ENCODE data around the gene NELL1.

The NELL1 gene

DNA sequence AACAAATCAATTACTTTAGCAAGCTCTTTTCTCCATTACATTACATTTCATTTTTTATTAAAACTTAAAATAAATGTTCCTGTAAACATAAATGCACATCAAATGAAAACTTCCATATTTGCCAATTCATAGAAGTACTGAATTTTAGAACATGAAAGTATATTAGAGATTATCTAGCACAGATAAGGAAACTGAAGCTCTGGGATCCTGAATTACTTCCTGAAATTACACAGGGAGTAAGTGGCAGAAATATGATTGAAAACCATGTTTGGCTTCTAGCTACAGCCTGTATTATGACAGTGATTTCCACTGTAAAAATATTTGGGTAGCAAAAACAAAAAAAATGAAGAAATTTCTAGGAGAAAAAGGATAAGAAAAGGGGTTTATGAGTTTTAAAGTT, 387.3 kb downstream of the NELL1 start:
- no peak for TF ChIP-seq SIN3A (IDR thresholded peaks at IDR 0.05; ENCODE audit: borderline replicate concordance, insufficient read depth, low read length)
- no peak for TF ChIP-seq TAF1 (IDR thresholded peaks at IDR 0.05; ENCODE audit: borderline replicate concordance, insufficient read depth, low read length)
- no peak for TF ChIP-seq FOXP2 (optimal IDR thresholded peaks at IDR 0.05; ENCODE audit: borderline replicate concordance, extremely low read depth, extremely low read length, insufficient read depth)
- TF ChIP-seq, protein P1, sequence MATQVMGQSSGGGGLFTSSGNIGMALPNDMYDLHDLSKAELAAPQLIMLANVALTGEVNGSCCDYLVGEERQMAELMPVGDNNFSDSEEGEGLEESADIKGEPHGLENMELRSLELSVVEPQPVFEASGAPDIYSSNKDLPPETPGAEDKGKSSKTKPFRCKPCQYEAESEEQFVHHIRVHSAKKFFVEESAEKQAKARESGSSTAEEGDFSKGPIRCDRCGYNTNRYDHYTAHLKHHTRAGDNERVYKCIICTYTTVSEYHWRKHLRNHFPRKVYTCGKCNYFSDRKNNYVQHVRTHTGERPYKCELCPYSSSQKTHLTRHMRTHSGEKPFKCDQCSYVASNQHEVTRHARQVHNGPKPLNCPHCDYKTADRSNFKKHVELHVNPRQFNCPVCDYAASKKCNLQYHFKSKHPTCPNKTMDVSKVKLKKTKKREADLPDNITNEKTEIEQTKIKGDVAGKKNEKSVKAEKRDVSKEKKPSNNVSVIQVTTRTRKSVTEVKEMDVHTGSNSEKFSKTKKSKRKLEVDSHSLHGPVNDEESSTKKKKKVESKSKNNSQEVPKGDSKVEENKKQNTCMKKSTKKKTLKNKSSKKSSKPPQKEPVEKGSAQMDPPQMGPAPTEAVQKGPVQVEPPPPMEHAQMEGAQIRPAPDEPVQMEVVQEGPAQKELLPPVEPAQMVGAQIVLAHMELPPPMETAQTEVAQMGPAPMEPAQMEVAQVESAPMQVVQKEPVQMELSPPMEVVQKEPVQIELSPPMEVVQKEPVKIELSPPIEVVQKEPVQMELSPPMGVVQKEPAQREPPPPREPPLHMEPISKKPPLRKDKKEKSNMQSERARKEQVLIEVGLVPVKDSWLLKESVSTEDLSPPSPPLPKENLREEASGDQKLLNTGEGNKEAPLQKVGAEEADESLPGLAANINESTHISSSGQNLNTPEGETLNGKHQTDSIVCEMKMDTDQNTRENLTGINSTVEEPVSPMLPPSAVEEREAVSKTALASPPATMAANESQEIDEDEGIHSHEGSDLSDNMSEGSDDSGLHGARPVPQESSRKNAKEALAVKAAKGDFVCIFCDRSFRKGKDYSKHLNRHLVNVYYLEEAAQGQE (IDR thresholded peaks at IDR 0.05; ENCODE audit: insufficient read depth in 1 of 2, low read depth in 2 of 2, low read length in 2 of 2) = no peak
- TF ChIP-seq POLR2AphosphoS5 (IDR thresholded peaks at IDR 0.05; ENCODE audit: low read depth, low read length) = no peak

DNA sequence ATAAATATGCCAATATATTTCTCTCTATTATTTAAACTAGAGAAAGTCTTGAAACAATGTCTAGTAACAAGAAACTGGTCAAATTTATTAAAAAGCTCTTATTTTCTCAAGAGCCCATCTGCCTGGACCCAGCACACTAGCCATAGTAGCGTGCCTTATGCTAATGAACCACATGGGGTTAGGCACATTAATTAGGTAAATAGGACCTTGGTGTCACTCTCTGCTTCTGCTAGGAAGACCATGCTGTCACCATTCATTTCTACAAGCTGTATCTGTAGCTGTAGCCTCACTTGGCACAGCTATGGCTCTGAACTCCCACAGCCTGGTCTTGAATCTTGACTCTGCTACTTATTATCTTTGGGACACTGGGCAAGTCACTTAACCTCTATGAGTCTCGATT, 390.5 kb downstream of the NELL1 start:
- TF ChIP-seq POLR2AphosphoS5 (IDR thresholded peaks at IDR 0.05; ENCODE audit: low read depth, low read length) (no peak), TAF1 (IDR thresholded peaks at IDR 0.05; ENCODE audit: borderline replicate concordance, insufficient read depth, low read length) (no peak), FOXP2 (optimal IDR thresholded peaks at IDR 0.05; ENCODE audit: borderline replicate concordance, extremely low read depth, extremely low read length, insufficient read depth) (no peak), SIN3A (IDR thresholded peaks at IDR 0.05; ENCODE audit: borderline replicate concordance, insufficient read depth, low read length) (no peak)
- TF ChIP-seq, protein P1 (IDR thresholded peaks at IDR 0.05; ENCODE audit: insufficient read depth in 1 of 2, low read depth in 2 of 2, low read length in 2 of 2) = no peak

DNA sequence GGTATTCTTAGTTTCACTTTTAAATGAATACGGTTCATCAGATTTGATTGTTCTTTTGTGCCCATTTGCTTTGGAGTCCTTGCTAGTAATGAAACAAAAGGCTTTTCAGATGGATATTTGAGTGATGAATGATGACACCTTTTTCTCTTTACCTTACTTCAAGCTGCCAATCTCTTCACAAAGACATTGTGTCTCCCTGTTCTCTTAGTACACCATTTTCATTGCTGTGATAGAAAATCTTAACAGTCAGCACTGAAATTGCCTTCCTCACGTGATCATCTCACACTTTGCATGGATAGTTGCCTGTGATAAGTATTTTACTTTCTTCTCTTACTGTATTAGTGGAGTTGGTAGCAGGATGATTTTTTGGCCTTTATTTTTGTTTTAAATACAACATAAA, 396.6 kb downstream of the NELL1 start:
- TF ChIP-seq TAF1 (IDR thresholded peaks at IDR 0.05; ENCODE audit: borderline replicate concordance, insufficient read depth, low read length) = no peak
- TF ChIP-seq SIN3A (IDR thresholded peaks at IDR 0.05; ENCODE audit: borderline replicate concordance, insufficient read depth, low read length) = no peak
- no peak for TF ChIP-seq FOXP2 (optimal IDR thresholded peaks at IDR 0.05; ENCODE audit: borderline replicate concordance, extremely low read depth, extremely low read length, insufficient read depth)
- TF ChIP-seq, protein P1 (IDR thresholded peaks at IDR 0.05; ENCODE audit: insufficient read depth in 1 of 2, low read depth in 2 of 2, low read length in 2 of 2) = no peak
- TF ChIP-seq POLR2AphosphoS5 (IDR thresholded peaks at IDR 0.05; ENCODE audit: low read depth, low read length) = no peak

DNA sequence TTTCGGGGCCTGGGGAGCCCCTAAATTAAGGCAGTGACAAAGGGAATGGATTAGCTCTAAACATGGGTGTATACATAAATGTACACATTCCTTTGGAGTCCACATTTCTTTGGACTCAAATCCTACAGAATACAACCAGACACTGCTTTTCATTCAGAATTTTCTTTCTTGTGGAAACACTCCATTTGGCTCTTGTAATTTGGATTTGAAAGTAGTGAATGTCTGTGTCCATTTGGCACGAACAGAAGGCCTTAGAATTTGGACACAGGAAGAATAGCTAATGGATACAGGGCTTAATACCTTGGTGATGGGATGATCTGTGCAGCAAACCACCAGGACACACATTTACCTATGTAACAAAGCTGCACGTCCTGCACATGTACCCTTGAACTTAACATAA, 399.5 kb downstream of the NELL1 start:
- TF ChIP-seq FOXP2 (optimal IDR thresholded peaks at IDR 0.05; ENCODE audit: borderline replicate concordance, extremely low read depth, extremely low read length, insufficient read depth) (no peak), TAF1 (IDR thresholded peaks at IDR 0.05; ENCODE audit: borderline replicate concordance, insufficient read depth, low read length) (no peak), SIN3A (IDR thresholded peaks at IDR 0.05; ENCODE audit: borderline replicate concordance, insufficient read depth, low read length) (no peak), POLR2AphosphoS5 (IDR thresholded peaks at IDR 0.05; ENCODE audit: low read depth, low read length) (no peak)
- TF ChIP-seq, protein P1 (IDR thresholded peaks at IDR 0.05; ENCODE audit: insufficient read depth in 1 of 2, low read depth in 2 of 2, low read length in 2 of 2) = no peak

DNA sequence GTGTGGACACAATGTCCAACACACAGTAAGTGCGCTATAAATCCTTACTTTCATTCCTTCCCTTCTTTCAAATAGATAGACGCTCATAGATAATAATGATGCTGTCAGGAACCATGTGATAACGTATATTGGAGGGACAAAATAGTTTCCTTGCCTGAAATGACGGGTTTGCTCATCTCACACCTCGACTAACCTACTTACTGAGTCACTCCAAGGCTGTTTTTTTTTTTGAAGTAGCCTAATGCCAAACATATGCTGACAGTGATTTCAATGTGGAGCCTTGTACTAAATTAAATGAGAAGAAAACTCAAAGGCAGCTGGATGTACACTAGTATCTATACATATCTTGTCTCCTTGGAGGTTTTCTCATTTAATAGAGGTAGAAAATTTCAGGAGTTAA, 400.5 kb downstream of the NELL1 start:
- TF ChIP-seq, protein P1 (IDR thresholded peaks at IDR 0.05; ENCODE audit: insufficient read depth in 1 of 2, low read depth in 2 of 2, low read length in 2 of 2) = no peak
- TF ChIP-seq POLR2AphosphoS5 (IDR thresholded peaks at IDR 0.05; ENCODE audit: low read depth, low read length) (no peak), SIN3A (IDR thresholded peaks at IDR 0.05; ENCODE audit: borderline replicate concordance, insufficient read depth, low read length) (no peak)
